Kasumi-1 (cell line): ENCODE measurements around the gene MAGT1.
"Not testable (repeated sequence)": the region's sequence is repeated elsewhere in the genome, so short reads cannot be mapped to it uniquely, and the experiment has no call there.

ENCODE experiments used
- DNase-seq, 2 experiments: peaks; one replicate each; lab custom pipeline; 2025; lab: John Stamatoyannopoulos, UW

MAGT1 gene

DNA sequence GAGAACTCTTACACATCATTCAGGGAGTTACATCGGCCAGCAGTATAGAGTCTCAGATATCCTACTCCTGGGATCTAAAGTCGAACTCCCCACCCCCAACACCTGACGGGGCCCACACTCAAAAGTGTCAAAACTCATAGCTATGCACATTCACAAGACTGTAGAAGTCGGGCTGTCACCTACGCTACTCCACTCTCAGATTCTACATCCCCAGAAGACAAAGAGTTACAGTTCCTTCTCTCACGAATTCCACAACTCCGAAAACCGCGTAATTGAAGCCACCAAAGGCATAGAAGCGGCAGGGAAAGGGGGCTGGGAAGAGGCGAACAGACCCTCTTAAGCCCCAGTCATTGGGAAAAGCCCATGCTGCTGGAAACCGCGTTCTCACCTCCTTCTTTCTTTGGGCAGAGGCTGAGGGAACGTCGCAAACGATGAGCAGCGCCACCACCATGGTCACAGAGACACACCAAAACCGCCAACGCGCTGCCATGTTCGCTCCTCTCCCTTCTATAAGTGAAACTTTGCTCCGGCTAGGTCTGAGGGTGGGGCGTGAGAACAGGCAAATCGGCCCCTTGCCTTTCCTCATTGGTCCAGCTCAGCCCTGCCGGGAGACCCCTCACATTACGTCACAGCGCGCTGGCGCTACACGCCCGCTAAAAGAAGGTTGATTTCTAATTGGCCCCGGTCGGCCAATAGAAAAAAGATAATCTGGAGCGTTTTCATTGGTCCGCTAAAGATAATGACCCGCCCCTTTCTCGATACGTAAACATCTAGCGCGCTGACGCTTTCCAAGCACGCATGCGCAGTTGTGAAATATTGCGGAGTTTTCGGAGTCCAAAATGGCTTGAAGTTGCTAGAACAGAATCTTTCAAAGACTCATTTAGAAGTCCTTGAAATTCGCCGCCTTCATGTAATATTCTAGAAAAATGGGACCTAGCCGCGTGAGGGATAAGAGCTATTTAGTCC is at the start of gene MAGT1:
TSS of gene MAGT1 (minus strand) at position 515 of the 966 bp plus-strand sequence. CDS start at position 490, 25 bp downstream.
- DNase-seq: peak; percentile 92

- DNase-seq: not testable (repeated sequence)
Measured at GRCh38 chrX:77945031-77945430, 49.8 kb upstream of the MAGT1 start.

DNA sequence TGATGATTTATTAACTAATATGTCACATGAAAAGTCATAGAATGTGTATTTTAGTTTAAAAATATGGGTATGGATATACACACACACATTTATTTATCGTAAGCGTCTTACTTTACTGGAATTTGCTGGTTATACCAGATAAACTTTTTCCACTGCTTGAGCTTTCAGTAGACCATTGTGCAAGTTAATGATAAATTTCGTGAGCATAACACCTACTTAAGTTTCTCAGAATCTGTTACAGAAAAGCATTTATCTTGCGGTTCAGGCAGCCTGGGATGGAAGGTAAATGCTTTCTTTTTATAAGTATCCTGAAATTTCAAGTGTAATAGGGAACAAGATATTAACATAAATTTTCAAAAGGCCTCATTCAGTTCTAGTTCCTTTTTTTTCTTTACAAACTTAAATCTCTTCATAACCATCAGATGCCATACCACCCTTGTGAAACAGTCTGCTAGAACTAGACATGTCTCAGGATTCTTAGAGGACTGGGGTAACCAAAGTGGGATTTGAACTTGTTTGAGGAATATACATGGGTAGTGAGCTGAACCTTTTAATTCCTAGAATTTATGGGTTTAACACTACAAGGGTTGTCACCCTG is 42.9 kb upstream of the MAGT1 start:
- no peak for DNase-seq

GRCh38 chrX:77937291-77937690 is 42.1 kb upstream of the MAGT1 start:
- no peak for DNase-seq

GRCh38 chrX:77936299-77936698 is 41.1 kb upstream of the MAGT1 start:
- DNase-seq: no peak

GRCh38 chrX:77935886-77936285 is 40.7 kb upstream of the MAGT1 start:
- DNase-seq: no peak

DNA sequence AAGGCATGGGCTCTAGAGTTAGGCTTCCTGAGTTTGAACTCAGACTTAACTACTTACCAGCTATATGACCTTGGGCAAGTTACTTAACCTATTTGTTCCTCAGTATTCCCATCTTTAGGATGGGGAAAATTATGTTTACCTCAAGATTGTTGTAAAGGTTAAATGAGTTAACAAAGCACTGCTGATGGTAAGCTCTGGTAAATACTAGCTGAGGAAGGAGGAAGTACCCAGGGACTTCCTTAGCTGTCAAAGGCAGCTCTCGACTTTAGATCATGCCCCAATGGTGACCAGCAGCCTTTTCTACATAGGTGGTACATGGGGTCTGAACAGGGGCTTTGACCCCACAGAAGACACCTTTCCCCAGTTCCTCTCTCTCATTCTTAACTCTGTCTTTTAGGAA is 35.3 kb upstream of the MAGT1 start:
- DNase-seq: peak in 1 of 2 experiments; percentile 2

DNA sequence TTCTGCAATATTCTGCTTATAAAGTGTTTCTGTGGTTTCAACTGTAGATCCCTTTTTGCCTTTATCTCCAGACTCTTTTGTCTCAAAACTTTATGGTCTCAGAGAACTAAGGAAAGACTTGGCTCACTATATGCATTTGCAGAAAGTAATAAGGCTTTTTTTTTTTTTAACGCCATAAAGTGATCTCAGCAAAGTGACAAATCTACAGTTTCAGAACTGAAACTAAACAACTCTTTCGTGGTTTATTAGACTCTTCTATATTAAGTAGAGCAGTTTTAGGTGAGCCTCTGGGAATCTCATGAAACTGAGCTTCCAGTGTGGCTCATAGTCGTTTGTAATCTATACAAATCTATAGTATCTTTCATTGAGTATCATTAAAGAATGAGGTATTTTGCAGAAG is 30.5 kb upstream of the MAGT1 start:
- no peak for DNase-seq

DNA sequence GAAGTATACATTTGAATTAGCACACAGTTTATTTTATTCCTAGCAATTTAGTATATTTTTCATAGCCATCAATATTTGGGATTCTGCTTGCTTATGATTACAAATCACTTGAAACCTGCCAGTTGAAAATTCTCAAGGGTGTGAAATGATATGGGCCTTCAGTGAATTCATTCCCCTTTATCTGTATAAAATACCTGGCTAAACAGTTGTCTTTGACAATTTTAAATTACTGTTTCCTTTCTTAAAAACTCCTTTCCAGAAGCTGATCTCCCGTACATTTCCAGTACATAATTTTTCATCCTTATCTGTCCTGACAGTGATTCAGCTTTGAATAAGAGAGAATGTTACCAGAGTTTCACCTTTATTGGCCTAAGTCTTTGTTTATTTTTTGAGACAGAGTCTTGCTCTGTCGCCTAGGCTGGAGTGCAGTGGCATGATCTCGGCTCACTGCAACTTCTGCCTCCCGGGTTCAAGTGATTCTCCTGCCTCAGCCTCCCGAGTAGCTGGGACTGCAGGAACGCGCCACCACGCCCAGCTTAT is 29.2 kb upstream of the MAGT1 start:
- DNase-seq: no peak

GRCh38 chrX:77922787-77923186 is 27.6 kb upstream of the MAGT1 start:
- DNase-seq: no peak

- DNase-seq: not testable (repeated sequence)
Measured at GRCh38 chrX:77919370-77919769, 24.1 kb upstream of the MAGT1 start.

DNA sequence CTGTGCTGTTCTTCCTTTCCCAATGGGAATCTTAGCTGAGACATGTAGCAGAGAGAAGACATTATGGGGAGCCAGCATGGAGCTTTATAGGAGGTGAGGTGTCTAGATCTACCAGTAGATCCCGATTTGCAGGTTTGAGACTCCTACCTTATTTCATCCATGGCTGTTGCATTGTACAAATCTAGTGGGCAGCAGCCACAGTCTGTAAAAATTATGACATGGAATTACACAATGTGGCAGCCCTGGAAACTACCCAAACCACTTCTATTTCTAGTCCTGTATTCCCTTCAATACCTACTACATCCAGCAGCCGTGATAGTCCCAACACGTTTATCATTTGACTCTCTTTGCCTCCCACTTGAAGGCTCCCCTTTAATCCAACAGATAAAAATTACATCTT is 23.3 kb upstream of the MAGT1 start:
- no peak for DNase-seq

DNA sequence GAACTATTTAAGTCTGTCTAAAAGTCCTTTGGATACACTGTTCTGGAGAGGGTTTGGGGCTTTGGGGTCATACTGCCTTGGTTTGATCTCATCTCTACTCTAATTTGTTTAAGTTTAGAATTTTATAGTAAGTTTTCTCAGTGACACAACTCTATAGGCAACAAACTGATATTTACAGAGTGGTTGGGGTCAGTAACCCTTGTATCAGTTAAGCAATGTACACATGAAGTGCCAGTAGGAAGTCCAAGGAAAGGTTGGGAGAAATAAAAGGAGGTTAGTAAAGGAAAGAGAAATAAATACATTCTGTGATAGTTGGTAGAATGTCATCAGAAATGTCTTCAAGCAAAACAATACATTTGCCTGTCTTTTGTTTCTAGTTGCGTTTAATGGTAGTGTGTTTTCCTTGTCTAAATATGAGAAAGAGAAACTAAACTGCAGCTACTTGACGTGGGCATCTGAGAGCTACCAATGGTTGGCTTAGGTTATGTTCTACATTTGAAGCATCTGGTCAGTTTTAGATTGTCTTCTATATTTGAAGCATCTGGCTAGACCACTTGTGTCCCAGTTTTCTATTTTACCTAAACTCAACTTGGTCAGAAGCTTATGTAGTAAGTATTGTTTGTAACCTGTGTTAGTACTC is 22.2 kb upstream of the MAGT1 start:
- DNase-seq: no peak

GRCh38 chrX:77910108-77910840 is 15.0 kb upstream of the MAGT1 start, which contains the start of gene ATP7A:
ATP7A (plus strand) TSS chrX:77910693; CDS start chrX:77971642, 60,949 bp downstream.
- DNase-seq: peak; percentile 86 to 88

DNA sequence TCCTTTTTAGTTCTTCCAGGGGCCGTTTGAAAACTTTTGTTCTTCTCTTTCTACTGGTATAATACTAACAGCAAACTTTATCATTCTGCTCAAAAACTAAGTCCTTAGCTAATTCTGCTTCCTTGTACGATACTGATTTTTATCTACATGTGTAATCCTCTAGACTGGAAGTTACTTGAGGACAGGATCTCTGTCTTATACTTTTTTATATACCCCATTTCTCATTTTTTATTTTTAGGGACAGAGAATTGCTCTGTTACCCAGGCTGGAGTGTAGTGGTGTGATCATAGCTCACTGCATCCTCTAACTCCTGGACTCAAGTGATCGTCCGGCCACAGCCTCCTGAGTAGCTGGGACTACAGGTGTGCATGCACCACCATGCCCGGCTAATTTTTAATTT is 6.3 kb upstream of the MAGT1 start:
- DNase-seq: no peak

DNA sequence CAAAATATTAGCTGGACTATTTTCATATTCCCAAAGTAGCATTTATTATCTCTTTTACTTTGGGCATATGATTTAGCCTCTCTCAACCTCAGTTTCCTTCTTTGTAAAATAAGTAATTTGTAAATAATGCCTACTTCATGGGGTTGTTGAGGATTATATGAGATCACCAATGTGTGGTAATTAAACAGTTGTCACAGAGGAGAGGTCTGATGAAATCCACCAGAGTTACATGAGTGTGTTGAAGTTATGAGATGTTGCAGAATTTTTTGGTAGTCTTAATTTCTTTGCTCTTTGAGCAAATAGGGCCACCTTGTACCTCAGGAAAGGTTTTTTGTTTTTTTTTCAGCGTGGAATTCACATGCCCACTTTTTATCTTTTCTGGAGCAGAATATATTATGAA is 5.5 kb upstream of the MAGT1 start:
- DNase-seq: no peak

DNA sequence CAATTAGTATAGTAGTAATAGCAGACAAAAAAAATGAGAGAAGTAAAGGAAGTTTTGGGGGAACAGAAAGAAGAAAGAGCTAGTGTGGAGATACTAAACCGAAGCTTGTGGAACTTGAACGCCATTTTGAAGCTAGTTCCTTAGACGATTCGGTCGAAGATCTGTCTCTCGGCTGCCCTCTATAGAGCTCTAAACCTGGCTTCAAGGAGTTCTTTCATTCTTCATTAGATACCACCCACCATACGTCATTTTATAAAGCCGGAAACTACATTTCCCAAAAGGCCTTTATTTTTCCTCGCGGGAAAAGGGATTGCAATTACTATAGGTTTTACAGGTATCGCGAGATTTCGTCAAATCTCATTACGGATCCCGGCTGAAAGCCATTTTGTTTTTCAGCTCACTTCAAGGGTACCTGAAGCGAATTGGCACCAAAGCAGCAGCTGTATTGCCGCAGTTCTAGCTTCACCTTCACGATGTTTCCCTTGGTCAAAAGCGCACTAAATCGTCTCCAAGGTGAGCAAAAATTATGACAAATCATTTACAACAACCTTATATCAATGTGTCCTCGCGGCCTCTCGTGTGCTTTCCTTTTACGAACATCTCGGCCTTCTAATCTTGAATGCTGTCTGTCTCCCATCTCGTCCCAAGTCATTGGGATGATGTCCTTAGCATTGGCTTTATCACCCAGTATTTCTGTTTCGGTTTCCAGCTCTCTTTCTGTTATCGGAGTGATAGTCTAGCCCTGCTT is 4.0 kb upstream of the MAGT1 start, which contains the start of gene COX7B:
TSS of gene COX7B (plus strand) at position 388 of the 748 bp plus-strand sequence. CDS start at position 474, 86 bp downstream.
- peak; percentile 92 to 95 for DNase-seq

GRCh38 chrX:77893713-77894112 is 1.5 kb downstream of the MAGT1 start:
- DNase-seq: no peak

DNA sequence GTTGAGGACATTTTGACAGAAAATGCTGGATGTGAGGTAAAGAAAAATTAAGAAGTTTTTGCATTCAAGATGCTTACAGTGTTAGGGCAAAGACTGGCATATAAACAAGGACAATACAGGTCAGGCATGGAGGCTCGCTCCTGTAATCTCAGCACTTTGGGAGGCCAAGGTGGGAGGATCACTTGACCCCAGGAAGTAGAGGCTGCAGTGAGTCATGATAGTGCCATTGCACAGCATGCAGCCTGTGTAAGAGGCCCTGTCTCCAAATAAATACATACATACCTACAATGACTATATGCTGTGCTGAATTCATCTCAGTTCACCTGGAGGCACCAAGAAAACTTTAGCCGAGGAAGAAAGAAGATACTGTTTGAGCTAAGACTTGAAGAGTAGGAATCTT is 2.3 kb downstream of the MAGT1 start:
- no peak for DNase-seq

DNA sequence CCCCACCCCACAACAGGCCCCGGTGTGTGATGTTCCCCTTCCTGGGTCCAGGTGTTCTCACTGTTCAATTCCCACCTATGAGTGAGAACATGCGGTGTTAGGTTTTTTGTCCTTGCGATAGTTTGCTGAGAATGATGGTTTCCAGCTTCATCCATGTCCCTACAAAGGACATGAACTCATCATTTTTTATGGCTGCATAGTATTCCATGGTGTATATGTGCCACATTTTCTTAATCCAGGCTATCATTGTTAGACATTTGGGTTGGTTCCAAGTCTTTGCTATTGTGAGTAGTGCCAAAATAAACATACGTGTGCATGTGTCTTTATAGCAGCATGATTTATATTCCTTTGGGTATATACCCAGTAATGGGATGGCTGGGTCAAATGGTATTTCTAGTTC is 13.8 kb downstream of the MAGT1 start:
- DNase-seq: not testable (repeated sequence)

DNA sequence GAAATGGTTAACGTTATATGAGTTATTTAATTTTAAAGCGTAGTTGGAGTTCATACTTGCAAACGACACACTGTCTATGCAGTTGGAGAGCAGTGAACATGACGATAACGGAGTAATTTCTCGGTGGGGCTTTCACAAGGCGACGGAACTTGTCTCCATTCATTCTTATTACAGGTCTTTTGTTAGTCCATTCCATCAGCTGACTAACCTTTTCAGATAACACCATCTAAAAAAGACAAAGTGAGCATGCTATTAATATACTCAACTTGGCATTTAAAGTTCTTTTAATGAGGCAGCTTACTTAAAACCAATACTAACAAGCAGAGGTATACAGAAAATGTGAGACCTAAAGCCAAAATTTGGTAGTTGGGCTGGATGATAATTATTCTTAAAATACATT is 19.9 kb downstream of the MAGT1 start:
- DNase-seq: no peak
